GM18951 (cell line): ENCODE results near the gene ARHGAP22.

Experiments used
- POLR2A ChIP-seq: IDR thresholded peaks from 4 replicates; pipeline ENCODE4 v1.6.1; 2011; ENCODE audit warnings: mild to moderate bottlenecking; ENCODE audit not compliant: insufficient read length, insufficient read depth; ENCODE audit errors: extremely low read depth
- in situ Hi-C: fragments of 300-500 bp; cut with MboI; formaldehyde crosslinking; loops from one replicate; pipeline ENCODE4 v1.12.0; 2022; ENCODE audit warnings: low sequenced_read_pairs, mixed read lengths, inconsistent platforms; ENCODE audit not compliant: unreplicated experiment

The ARHGAP22 gene

DNA sequence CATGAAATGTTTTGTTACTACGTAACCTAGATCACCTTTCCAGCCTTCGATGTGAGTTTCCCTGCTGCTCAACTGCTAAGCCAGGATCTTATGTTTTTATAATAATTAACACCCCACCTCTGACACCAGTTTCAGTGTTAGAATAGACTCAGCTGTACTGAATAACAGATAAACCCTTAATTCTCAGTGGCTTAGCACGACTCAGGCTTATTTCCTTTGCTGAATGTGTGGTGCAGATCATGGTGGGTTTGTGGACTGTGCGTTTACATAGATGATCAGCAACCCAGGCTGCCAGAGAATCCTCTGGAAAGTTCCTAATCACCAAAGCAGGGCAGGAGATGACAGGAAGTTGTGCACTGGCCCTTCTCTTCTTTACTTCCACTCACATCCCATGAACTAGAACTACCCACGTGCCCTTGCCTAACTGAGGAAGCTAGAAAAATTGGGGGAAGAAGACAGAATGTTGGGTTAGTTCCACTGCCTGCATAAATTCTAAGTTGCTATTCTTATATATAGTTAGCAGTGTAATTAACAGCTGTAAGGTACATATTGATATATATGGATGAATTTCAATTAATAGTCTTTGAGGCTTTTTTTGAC is 186.6 kb downstream of the ARHGAP22 start:
- in situ Hi-C loops: no loop called here
- TF ChIP-seq POLR2A: no peak

- no peak for TF ChIP-seq POLR2A
- in situ Hi-C loops: no loop called here
These were observed 187.5 kb downstream of the ARHGAP22 start for GRCh38 chr10:48417374-48417773.

DNA sequence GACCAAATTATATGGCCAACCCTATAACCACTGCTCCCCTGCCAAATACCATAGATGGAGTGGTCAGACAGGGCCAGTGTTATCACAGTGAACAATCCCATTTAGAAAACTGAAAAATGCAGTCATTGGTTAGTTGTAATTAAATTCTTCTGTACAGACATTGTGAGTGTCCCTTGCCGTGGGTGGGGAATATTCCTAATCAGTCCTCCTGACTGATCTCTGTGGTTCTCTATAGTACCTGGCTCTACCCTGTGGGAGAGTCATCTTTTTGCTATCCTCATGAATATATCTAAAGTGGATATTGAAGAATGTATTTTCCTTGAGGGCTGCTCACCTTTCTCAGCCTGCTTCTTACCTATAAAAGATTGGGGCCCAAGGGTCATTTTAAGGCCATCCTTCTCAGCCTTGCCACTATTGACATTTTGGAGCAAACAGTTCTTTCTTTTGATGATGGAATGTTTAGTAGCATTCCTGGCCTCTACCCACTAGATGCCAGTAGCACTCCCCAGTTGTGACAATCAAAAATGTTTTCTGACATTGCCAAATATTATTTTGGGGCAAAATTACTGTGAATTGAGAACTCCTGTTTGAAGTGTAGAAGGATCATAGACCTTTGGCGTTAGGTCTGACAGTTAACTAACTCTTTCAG is 188.2 kb downstream of the ARHGAP22 start:
- no peak for TF ChIP-seq POLR2A
- in situ Hi-C loops: no loop called here

DNA sequence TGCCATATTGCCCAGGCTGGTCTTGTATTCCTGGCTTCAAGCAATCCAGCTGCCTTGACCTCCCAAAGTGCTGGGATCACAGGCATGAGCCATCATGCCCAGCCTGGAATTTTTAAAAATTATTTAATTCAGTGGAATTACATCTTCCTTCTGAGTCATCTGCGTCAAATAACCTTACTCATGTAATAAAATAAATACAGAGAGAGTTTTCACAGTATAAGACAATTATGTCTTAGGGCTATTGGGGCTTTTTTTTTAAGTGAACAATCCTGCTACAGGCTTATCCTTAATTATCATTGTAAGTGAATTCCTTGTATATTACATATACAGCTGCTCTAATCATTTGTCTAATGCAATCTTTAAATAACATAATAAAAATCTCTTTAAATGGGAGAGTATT is 190.1 kb downstream of the ARHGAP22 start:
- TF ChIP-seq POLR2A: no peak
- in situ Hi-C loops: no loop called here

GRCh38 chr10:48414160-48414559 is 190.7 kb downstream of the ARHGAP22 start:
- TF ChIP-seq POLR2A: no peak
- in situ Hi-C loops: no loop called here

DNA sequence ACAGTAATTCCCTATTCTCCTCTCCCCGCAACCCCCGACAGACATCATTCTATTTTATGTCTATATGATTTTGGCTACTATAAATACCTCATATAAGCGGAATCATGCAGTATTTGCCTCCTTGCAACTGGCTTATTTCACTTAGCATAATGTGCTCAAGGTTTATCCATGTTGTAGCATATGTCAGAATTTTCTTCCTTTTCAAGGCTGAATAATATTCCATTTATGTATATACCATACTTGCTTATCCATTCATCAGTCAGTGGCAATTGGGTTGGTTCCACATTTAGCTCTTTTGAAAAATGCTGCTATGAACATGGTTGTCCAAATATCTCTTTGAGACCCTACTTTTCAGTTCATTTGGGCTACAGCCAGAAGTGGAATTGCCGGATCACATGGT is 191.9 kb downstream of the ARHGAP22 start:
- in situ Hi-C loops: no loop called here
- no peak for TF ChIP-seq POLR2A

DNA sequence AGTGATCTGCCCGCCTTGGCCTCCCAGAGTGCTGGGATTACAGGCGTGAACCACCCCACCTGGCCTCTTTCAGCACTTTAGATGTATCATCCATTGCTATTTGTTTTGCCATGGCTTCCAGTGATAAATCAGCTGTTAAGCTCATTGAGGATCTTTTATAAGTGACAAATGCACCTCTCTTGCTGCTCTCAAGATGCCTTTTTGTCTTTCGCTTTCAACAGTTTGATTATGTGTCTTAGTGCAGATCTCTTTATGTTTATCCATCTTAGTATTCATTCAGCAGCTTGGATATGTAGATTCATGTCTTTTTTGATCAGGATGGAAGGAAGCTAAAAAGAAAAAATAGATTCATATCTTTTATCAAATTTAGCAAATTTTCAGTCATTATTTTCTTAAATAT is 192.8 kb downstream of the ARHGAP22 start:
- TF ChIP-seq POLR2A: no peak
- in situ Hi-C loops: no loop called here

DNA sequence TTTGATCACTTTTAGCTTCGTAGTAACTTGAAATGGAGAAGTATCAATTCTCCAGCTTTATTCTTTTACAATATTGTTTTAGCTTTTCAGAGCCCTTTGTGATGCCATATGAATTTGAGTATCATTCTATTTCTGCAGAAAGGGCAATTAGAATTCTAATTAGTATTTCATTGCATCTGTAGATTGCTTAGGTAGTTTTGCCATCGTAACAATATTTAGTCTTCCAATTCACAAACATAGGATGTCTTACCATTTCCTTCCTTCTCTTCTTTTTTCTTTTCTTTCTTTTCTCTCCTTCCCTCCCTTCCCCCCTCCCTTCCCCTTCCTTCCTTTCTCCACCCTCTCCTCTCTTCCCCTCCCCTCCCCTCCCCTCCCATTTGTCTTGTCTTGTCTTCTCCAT is 193.4 kb downstream of the ARHGAP22 start:
- TF ChIP-seq POLR2A: no peak
- in situ Hi-C loops: no loop called here

- in situ Hi-C loops: no loop called here
- TF ChIP-seq POLR2A: no peak
These were observed 194.4 kb downstream of the ARHGAP22 start for GRCh38 chr10:48410503-48410902.

DNA sequence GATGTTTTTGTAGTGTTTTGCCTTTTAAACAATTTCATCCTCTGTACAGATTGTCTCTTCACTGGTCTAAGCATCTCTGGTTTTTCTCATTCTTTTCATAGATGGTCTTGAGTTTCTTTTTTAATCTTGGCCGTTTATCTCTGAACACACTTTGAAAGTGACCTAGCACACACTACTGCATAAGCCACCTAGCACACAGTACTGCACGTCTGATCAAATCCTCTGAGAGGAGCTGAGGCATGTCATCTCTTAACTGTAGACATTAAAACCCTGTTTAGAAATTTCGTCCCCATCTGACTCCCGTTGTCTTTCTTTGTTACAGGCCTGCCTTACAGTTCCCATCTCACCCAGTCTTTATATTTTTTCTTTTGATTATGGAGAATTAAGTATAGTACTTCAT is 198.2 kb downstream of the ARHGAP22 start:
- TF ChIP-seq POLR2A: no peak
- in situ Hi-C loops: no loop called here

- TF ChIP-seq POLR2A: no peak
- in situ Hi-C loops: no loop called here
These were observed 198.7 kb downstream of the ARHGAP22 start for GRCh38 chr10:48406204-48406603.

DNA sequence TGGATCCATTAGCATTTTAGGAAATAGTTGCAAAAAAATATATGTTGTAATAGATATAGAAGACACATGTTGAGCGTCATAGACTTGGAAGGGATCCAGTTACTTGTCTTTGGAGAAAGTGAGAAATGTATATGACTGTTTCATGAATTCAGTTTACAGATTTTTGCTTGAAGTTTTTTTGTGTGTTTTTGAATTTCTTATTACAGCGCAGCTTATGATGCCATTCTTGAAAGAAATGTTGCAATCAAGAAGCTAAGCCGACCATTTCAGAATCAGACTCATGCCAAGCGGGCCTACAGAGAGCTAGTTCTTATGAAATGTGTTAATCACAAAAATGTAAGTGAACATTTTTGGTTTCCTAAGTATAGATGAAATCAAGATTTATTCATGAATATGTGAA is 200.2 kb downstream of the ARHGAP22 start:
- no peak for TF ChIP-seq POLR2A
- in situ Hi-C loops: no loop called here

DNA sequence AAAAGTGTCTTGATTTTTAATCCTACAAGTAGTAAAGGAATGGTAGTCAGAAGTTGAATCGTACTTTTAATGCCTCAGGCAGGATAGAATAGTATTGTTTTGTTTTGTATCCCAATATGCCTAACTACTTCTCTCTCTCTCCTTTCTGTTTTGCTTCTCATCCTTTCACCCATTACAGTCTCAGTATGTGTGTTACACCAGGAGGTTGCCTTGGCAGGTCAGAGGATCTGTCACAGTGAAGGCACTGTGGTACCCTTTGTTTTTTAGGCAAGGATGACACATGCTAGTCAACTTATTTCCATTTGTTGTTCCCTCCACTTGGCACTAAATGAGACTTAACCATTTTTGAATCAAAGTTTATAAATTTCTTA is 204.0 kb downstream of the ARHGAP22 start:
- in situ Hi-C loops: no loop called here
- TF ChIP-seq POLR2A: no peak

GRCh38 chr10:48400129-48400849 is 204.6 kb downstream of the ARHGAP22 start:
- TF ChIP-seq POLR2A: no peak
- in situ Hi-C loops: no loop called here
